ENCODE measurements around the gene SLC6A17.

DNA sequence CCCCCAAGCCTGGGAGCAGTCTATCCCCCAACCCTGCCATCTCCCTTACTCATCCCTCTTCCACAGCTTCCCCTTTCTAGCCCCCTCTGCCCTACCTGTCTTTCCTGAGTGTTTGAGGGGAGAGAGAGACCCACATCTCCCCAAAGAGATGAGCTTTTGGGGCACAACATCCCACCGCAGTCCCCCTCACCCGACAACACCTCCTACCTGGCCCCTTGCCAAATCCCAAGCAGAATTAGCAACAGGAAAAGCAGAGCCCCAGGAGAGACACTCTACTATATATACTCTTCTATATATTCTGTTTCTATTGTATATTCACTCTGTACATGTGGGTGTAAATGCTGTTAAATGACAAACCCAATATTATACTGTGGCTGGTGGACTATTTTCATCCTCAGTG lies 49.9 kb downstream of the SLC6A17 start:
- TF ChIP-seq, protein P1, sequence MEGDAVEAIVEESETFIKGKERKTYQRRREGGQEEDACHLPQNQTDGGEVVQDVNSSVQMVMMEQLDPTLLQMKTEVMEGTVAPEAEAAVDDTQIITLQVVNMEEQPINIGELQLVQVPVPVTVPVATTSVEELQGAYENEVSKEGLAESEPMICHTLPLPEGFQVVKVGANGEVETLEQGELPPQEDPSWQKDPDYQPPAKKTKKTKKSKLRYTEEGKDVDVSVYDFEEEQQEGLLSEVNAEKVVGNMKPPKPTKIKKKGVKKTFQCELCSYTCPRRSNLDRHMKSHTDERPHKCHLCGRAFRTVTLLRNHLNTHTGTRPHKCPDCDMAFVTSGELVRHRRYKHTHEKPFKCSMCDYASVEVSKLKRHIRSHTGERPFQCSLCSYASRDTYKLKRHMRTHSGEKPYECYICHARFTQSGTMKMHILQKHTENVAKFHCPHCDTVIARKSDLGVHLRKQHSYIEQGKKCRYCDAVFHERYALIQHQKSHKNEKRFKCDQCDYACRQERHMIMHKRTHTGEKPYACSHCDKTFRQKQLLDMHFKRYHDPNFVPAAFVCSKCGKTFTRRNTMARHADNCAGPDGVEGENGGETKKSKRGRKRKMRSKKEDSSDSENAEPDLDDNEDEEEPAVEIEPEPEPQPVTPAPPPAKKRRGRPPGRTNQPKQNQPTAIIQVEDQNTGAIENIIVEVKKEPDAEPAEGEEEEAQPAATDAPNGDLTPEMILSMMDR (IDR thresholded peaks at IDR 0.05) = no peak
- no peak for TF ChIP-seq POLR2A (IDR thresholded peaks at IDR 0.05)

Measured in adrenal gland (tissue), 5 donors.